HS-5 (cell line): ENCODE measurements around the gene LTBP1.
A peak's percentile ranks its signal among the peaks of the same experiment; 100 is the strongest.
"Not testable (repeated sequence)": the region's sequence is repeated elsewhere in the genome, so short reads cannot be mapped to it uniquely, and the experiment has no call there.

Source experiments
- DNase-seq: peaks from one replicate; pipeline ENCODE4 v3.0.0-alpha.2; 2012; ENCODE audit warnings: low read depth

Gene LTBP1

GRCh38 chr2:33381301-33381858 lies 434.6 kb downstream of the LTBP1 start:
- no peak for DNase-seq

- no peak for DNase-seq
These were observed 437.3 kb downstream of the LTBP1 start for GRCh38 chr2:33383855-33384598.

- no peak for DNase-seq
These were observed 437.8 kb downstream of the LTBP1 start for GRCh38 chr2:33384599-33384961.

- DNase-seq = no peak
These were observed 442.2 kb downstream of the LTBP1 start for GRCh38 chr2:33388996-33389395.

GRCh38 chr2:33389695-33390094 lies 442.9 kb downstream of the LTBP1 start:
- DNase-seq = not testable (repeated sequence)

- no peak for DNase-seq
These were observed 444.9 kb downstream of the LTBP1 start for GRCh38 chr2:33391529-33392255.

- DNase-seq = no peak
These were observed 445.6 kb downstream of the LTBP1 start for GRCh38 chr2:33392366-33392765.

GRCh38 chr2:33395034-33395433 lies 448.3 kb downstream of the LTBP1 start:
- DNase-seq = no peak

GRCh38 chr2:33395655-33396249 lies 449.0 kb downstream of the LTBP1 start:
- peak; percentile 41 for DNase-seq

- no peak for DNase-seq
These were observed 457.6 kb downstream of the LTBP1 start for GRCh38 chr2:33404321-33404720.

- DNase-seq = no peak
These were observed 459.9 kb downstream of the LTBP1 start for GRCh38 chr2:33406622-33407021.

- no peak for DNase-seq
These were observed 461.4 kb downstream of the LTBP1 start for GRCh38 chr2:33408109-33408508.

GRCh38 chr2:33409417-33409955 lies 462.7 kb downstream of the LTBP1 start:
- no peak for DNase-seq

GRCh38 chr2:33411765-33412164 lies 465.0 kb downstream of the LTBP1 start:
- no peak for DNase-seq

- peak; percentile 31 for DNase-seq
These were observed 466.2 kb downstream of the LTBP1 start for GRCh38 chr2:33412920-33413319.

GRCh38 chr2:33419581-33420200 lies 472.9 kb downstream of the LTBP1 start:
- no peak for DNase-seq

- DNase-seq = no peak
These were observed 474.0 kb downstream of the LTBP1 start for GRCh38 chr2:33420726-33421125.

- DNase-seq = no peak
These were observed 475.1 kb downstream of the LTBP1 start for GRCh38 chr2:33421820-33422219.

GRCh38 chr2:33425161-33425560 lies 478.4 kb downstream of the LTBP1 start:
- no peak for DNase-seq

GRCh38 chr2:33425586-33426031 lies 478.9 kb downstream of the LTBP1 start:
- peak; percentile 23 for DNase-seq

- DNase-seq = peak; percentile 35
These were observed 480.0 kb downstream of the LTBP1 start for GRCh38 chr2:33426666-33427231.

GRCh38 chr2:33430077-33430476 lies 483.3 kb downstream of the LTBP1 start:
- no peak for DNase-seq
